Esophagus muscularis mucosa (tissue), 4 donors: ENCODE measurements around the gene PCDHGB5. TPM values are rescaled to one million over a fixed set of nuclear protein-coding genes. Genes with fewer than 3 reads are reported as not detected.

Source experiments
- DNase-seq: peaks from one replicate; pipeline ENCODE4 v3.0.0-alpha.2; 2017; ENCODE audit errors: extremely low spot score
- H3K27ac ChIP-seq, 4 donors: fragments of 200-600 bp; sonication (generic); replicated peaks in 1 of 4; 1 replicate in 3 of 4; 2 replicates in 1 of 4; pipeline ENCODE4 v1.5.1; 2016 to 2019; ENCODE audit warnings: mild to moderate bottlenecking in 1 of 4
- H3K27me3 ChIP-seq, 4 donors: fragments of 200-600 bp; sonication (generic); one replicate each; pipeline versions ENCODE4 v1.5.1 to v1.6.0; 2016 to 2019
- H3K36me3 ChIP-seq, 4 donors: fragments of 200-600 bp; sonication (generic); one replicate each; pipeline ENCODE4 v1.5.1; 2016 to 2019
- H3K4me1 ChIP-seq, 4 donors: fragments of 200-600 bp; sonication (generic); one replicate each; pipeline ENCODE4 v1.5.1; 2016 to 2019
- H3K4me3 ChIP-seq, 4 donors: fragments of 200-600 bp; sonication (generic); 1 replicate in 2 of 4; 2 replicates in 2 of 4; pipeline ENCODE4 v1.5.1; 2016 to 2019; ENCODE audit warnings: mild to moderate bottlenecking in 4 of 4, moderate library complexity in 1 of 4
- H3K9me3 ChIP-seq, 4 donors: fragments of 200-600 bp; sonication (generic); 1 replicate in 3 of 4; 2 replicates in 1 of 4; pipeline ENCODE4 v1.5.1; 2016 to 2019
- EP300 ChIP-seq: sonication (generic); formaldehyde crosslinking; IDR thresholded peaks from one replicate; pipeline ENCODE4 v1.6.1; 2017; ENCODE audit warnings: antibody characterized with exemption
- POLR2A ChIP-seq: fragments of 450-650 bp; IDR thresholded peaks from one replicate; pipeline ENCODE4 v1.6.1; 2017; ENCODE audit warnings: antibody characterized with exemption, moderate library complexity, mild to moderate bottlenecking, low read depth
- POLR2AphosphoS5 ChIP-seq, 2 donors: sonication (generic); formaldehyde crosslinking; IDR thresholded peaks; one replicate each; pipeline ENCODE4 v1.6.1; 2017; ENCODE audit warnings: antibody characterized with exemption in 2 of 2
- WGBS: methylation state at CpG from one replicate; pipeline ENCODE4 v1.1.5; 2018; 5-methylcytosine and 5-hydroxymethylcytosine counted together
- intact Hi-C: fragments of 100-400 bp; cut with DNase I; formaldehyde crosslinking; loops from one replicate; pipeline ENCODE4 v1.15.1; 2023
- total RNA-seq, 4 donors: library from RNA; depleted of rRNA; stranded (reverse); fragments of >200 nt; gene quantifications; one replicate each; pipeline versions ENCODE4 v1.1.0 to v1.2.1, GENCODE V29; 2016
- TF ChIP-seq, protein P1 (sequence below), 3 experiments: fragments of 200-600 bp in 2 of 3; fragments of 450-650 bp in 1 of 3; sonication (generic) in 2 of 3; IDR thresholded peaks; one replicate each; pipeline ENCODE4 v1.5.1; 2017 to 2019; ENCODE audit warnings: antibody characterized with exemption in 3 of 3, mild to moderate bottlenecking in 2 of 3, moderate library complexity in 1 of 3

PCDHGB5 gene
- total RNA-seq, 4 donors from 2014 or later = 4.8 to 10.0 (median 7.8) TPM

- no peak for DNase-seq
- no peak overlapping the region for H3K27ac ChIP-seq
- H3K36me3 ChIP-seq = no peaks in the 10 kb centered on the region
- intact Hi-C loops = loop anchor here (10.0 kb wide), 1 partner anchor 209 kb away; no protein-coding TSS in a partner anchor
- WGBS = 48% methylated on average over 24 of the region's 24 CpGs
- TF ChIP-seq, protein P1, sequence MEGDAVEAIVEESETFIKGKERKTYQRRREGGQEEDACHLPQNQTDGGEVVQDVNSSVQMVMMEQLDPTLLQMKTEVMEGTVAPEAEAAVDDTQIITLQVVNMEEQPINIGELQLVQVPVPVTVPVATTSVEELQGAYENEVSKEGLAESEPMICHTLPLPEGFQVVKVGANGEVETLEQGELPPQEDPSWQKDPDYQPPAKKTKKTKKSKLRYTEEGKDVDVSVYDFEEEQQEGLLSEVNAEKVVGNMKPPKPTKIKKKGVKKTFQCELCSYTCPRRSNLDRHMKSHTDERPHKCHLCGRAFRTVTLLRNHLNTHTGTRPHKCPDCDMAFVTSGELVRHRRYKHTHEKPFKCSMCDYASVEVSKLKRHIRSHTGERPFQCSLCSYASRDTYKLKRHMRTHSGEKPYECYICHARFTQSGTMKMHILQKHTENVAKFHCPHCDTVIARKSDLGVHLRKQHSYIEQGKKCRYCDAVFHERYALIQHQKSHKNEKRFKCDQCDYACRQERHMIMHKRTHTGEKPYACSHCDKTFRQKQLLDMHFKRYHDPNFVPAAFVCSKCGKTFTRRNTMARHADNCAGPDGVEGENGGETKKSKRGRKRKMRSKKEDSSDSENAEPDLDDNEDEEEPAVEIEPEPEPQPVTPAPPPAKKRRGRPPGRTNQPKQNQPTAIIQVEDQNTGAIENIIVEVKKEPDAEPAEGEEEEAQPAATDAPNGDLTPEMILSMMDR (IDR thresholded peaks at IDR 0.05) = no peak
- TF ChIP-seq EP300 (no peak), POLR2A (no peak), POLR2AphosphoS5 (IDR thresholded peaks at IDR 0.05) (no peak)
- H3K9me3 ChIP-seq = peaks cover 10 to 98% (median 95%) of the 10 kb centered on the region in 4 donors
- H3K4me3 ChIP-seq = peak overlapping the region; percentile 21 to 48 (median 43)
- peaks cover 0 to 22% (median 3%) of the 10 kb centered on the region in 4 donors for H3K27me3 ChIP-seq
- no peaks in the 10 kb centered on the region for H3K4me1 ChIP-seq
Observed at GRCh38 chr5:141355641-141356040, 42.1 kb upstream of the PCDHGB5 start.

DNA sequence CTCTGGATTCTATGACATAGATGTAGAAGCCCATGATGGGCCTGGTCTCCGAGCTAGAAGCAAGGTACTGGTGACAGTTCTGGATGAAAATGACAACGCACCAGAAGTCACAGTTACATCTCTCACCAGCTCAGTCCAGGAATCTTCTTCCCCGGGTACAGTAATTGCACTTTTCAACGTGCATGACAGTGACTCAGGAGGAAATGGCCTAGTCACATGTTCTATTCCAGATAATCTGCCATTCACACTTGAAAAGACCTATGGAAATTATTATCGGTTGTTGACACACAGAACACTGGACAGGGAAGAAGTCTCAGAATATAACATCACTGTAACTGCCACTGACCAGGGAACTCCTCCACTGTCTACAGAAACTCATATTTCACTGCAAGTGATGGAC is 41.6 kb upstream of the PCDHGB5 start:
- intact Hi-C loops = loop anchor here (10.0 kb wide), 1 partner anchor 209 kb away; no protein-coding TSS in a partner anchor
- no peak overlapping the region for H3K4me3 ChIP-seq

GRCh38 chr5:141356950-141357349 is 40.8 kb upstream of the PCDHGB5 start:
- intact Hi-C loops = loop anchor here (10.0 kb wide), 1 partner anchor 208 kb away; no protein-coding TSS in a partner anchor
- no peak for DNase-seq
- no peaks in the 10 kb centered on the region for H3K4me1 ChIP-seq
- H3K27me3 ChIP-seq = peaks cover 0 to 14% (median 0%) of the 10 kb centered on the region in 4 donors
- TF ChIP-seq, protein P1 (IDR thresholded peaks at IDR 0.05) = no peak
- TF ChIP-seq EP300 = no peak
- no peak for TF ChIP-seq POLR2A
- no peak for TF ChIP-seq POLR2AphosphoS5 (IDR thresholded peaks at IDR 0.05)
- no peak overlapping the region for H3K27ac ChIP-seq
- peaks cover 10 to 98% (median 95%) of the 10 kb centered on the region in 4 donors for H3K9me3 ChIP-seq
- H3K4me3 ChIP-seq = no peak overlapping the region
- WGBS = 61% methylated on average over 4 of the region's 19 CpGs
- no peaks in the 10 kb centered on the region for H3K36me3 ChIP-seq

More for the DNA sequence above, 41.6 kb upstream of the PCDHGB5 start:
- Histone ChIP-seq H3K4me1 (no peaks in the 10 kb centered on the region), H3K9me3 (peaks cover 10 to 98% (median 95%) of the 10 kb centered on the region in 4 donors), H3K27ac (no peak overlapping the region), H3K36me3 (no peaks in the 10 kb centered on the region), H3K27me3 (peaks cover 0 to 17% (median 2%) of the 10 kb centered on the region in 4 donors)
- TF ChIP-seq, protein P1 (IDR thresholded peaks at IDR 0.05) = no peak
- TF ChIP-seq POLR2A = no peak
- TF ChIP-seq POLR2AphosphoS5 (IDR thresholded peaks at IDR 0.05) = no peak
- no peak for TF ChIP-seq EP300
- DNase-seq = no peak
- WGBS = 78% methylated on average over 5 of the region's 5 CpGs

- WGBS = 22% methylated on average over 23 of the region's 24 CpGs
- Histone ChIP-seq H3K9me3 (peaks cover 10 to 100% (median 98%) of the 10 kb centered on the region in 4 donors), H3K4me3 (peak within 1 kb of the TSS; percentile 23 to 41 (median 24)), H3K4me1 (no peaks in the 10 kb centered on the region), H3K36me3 (no peaks in the 10 kb centered on the region), H3K27me3 (peaks cover 0 to 27% (median 0%) of the 10 kb centered on the region in 4 donors), H3K27ac (no peak within 1 kb of the TSS)
- TF ChIP-seq, protein P1 (IDR thresholded peaks at IDR 0.05) = peak in 2 of 3 experiments; percentile 14 to 25
- TF ChIP-seq POLR2A = no peak
- no peak for TF ChIP-seq POLR2AphosphoS5 (IDR thresholded peaks at IDR 0.05)
- intact Hi-C loops = loop anchor here (10.0 kb wide), 1 partner anchor 205 kb away; no protein-coding TSS in a partner anchor
- DNase-seq = no peak
Observed at GRCh38 chr5:141359790-141360426, 37.8 kb upstream of the PCDHGB5 start, which contains the start of gene PCDHGB2. Gene PCDHGB2 (plus strand): TSS chr5:141359994. CDS start chr5:141360136, 142 bp downstream.
